NAMALWA (cell line): ENCODE measurements around the gene GPC1.

ENCODE experiments used
- DNase-seq: peaks from one replicate; pipeline ENCODE4 v3.0.0-alpha.2; 2015; ENCODE audit warnings: low spot score

Gene GPC1

DNA sequence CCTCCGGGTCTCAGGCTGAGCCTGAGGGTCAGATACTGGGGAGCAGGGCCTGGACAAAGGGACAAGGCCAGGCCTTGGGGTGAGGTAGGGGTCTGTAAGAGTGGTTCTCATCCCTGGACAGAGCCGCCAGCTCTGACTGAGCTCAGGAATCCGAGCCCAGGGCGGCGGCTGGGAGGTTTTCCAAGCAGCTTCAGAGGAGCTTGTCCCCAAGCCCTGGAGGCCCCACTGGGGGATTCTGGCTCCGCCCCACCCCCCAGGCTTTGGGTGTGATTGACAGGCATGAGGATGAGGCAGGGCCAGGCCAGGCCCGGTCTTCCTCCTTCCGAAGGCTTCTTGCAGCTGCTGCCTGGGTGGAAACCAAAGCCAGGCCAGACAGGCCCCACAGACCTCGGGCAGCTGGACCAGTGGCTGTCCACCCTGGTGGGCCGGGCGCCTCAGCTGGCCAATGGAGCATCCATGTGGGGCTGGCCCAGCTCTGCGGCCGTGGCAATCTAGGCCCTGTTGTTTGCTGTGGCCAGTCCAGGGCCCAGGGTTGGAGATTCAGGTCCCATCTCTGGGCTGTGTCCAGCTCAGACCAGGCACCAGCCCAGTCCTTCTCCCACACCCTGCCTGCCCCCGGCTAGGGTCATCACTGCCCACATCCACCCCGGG, 23.1 kb upstream of the GPC1 start:
- DNase-seq = no peak

DNA sequence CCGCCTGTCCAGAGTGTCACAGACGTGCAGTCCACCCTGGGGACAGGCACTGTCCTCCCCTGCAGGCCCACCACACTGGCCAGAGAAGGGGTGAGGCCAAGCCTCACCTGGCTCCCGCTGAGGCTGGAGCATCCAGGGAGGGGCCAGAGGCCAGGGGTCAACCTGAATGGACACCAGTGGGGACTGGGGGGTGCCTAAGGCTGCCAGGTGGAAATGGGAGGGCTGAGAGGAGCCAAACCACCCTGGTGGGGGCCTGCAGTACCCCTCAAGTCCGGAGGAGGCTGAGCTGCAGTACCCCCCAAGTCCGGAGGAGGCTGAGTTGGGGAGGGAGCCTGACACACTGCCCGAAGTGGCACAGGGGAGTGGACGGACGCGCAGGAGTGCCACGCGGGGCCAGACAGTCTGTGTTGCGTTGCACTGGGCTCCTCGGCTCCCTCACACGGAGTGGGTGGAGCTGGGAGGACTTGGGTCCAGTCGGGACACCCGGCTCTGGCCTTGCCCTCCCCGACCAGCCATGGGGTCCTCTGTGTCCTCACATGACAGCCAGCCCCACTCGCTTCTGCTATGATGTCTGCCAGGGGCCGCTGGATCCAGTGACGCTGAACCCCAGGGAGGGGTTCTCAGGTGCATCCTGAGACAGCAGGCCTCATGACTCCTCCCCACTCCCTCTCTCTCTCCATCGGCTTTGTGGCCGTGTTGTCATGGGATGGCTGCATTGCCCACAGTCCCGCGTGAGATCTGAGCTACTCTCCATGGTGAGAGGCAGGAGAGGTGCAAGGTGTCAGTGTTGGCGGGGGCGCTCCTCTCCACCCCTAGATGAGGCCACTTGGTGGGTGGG, 22.3 kb upstream of the GPC1 start:
- no peak for DNase-seq

DNA sequence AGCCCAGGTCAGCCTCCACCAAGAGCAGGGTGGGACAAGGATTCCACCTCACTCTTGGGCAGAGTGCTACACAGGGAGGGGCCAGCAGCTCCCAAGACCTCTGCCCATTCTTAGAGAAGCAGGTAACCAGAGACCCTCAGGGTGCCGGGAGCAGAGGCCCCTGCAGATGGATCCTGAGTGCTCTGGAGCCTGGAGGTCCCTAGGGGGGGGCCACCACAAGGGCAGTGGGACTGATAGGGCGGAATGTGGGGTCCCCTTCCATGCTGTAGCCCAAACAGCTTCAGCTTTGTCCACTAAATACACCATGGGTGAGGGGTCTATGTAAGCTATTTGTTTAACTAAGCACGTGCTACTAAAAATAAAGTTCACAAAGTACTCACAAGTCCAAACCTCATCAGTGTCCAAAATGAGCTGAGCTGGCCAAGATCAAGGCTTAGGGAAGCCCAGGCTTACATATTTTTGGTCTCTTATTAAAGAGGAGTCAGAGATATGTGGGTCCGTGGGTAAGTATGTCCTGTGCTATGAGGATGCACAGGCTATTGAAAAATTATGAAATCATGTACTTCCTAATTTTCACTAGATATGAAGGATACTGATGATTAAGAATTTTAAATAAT, 21.5 kb upstream of the GPC1 start:
- no peak for DNase-seq

DNA sequence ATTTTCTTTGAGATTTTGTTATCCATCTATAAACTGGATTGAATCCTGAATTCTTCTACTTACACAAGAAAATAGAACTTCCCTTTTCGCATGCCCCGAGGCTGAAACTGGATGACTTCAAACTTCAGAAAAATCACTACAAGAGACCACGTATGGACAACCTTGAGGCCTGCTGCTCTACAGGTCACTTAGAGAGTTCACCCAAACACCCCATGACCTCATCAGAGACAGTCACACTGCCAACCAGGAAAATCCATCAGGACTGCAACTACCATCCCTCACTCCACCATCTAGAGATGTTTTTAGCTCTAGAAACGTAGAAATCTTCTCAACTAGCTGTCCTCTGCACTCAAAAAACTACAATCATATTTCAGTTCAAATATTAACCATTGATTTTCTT, 18.6 kb upstream of the GPC1 start:
- DNase-seq = no peak

DNA sequence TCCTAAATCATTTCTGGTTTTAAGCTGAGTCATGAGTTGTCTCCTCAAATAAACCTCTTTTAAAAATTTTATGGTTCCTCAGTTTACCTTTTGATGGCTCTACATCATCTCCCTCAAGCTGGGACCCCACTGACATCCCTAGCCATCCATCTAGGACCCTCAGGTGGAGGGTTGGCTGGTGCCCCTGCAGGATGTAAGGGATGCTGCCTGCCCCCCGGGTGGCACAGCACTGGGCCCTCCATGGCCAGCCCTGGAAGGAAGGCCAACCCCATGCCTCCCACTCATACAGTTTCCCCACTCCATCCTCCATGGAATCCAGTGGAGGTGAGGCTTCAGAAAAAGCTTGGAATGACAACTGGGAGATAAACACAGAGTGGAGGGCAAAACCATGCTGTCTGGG, 17.2 kb upstream of the GPC1 start:
- no peak for DNase-seq

DNA sequence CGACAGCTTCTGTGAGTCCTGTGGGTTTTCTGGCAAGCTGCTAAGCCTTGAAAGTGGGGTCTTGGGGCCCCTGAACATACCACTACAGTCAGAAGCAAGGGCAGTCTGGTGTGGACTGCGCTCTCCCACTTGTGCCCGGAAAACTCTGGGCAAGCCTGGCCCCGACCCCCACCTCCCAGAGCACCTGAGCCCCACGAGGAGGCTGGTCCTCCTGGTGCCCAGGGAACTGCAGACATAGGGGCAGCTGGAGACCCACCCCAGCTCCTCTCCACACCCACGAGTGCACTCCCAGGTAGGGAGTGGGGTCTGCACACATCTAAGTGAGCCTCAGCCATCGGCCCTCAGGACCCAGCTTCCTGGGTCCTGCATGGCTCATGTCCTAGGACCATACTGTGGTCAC, 16.2 kb upstream of the GPC1 start:
- no peak for DNase-seq

DNA sequence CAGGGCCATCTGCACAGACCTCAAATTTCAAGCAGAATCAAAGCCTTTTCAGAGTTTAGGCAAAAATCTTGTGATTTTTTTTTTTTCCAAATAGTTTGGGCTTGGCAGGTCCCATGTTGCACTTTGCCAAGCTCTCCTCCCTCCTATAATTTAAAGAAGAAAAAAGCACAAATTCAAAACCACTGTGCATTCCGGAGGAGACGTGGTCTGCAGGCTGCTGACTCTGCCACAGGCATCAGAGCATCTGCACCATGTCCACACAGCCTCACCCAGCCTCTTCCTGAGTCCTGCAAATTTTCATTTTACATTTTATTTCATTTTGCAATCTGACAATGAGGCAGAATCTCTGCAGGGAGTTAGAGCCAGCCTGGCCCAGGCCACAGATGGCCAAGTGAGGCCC, 15.7 kb upstream of the GPC1 start:
- no peak for DNase-seq

DNA sequence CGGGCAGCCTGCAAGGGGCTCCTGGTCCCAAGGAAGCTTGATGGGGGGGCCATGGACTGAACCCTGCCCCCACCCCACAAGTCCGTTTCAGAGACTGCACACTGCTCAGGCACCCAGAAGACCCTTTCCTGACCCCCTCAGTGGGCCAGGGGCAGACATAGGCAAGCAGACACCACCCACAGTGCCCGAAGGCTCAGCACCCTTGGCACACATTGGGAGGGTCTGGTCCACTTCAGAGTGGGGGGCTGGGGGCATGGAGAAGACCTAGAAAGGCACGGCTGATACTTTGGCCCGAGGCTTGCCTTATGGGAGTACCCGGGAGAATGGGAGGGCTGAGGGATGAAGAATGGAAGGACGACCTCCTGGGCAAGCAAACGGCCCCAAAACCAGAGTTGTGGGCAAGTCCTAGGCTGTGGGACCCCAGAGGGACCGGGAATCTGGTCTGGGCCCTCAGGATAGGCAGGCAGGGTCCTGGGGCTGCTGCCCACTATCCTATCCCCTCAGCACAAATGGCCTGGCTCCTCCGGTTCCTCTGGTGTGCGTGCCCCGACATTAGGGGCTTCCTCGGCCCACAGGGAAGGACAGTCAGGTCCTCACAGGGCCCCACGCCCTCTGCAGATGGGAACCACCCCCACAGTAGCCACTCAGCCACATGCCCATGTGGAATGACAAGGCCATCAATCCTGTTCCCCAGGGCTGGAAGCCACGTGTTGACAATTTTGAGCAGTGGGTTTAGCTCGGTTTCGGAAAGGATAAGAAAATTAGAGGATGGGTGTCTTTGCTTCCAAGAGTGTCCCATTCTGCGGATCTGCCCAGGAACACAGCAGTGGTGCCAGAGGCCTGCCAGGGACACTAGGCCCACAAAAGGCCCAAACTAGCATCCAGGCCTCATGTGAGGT, 15.0 kb upstream of the GPC1 start:
- DNase-seq = no peak

DNA sequence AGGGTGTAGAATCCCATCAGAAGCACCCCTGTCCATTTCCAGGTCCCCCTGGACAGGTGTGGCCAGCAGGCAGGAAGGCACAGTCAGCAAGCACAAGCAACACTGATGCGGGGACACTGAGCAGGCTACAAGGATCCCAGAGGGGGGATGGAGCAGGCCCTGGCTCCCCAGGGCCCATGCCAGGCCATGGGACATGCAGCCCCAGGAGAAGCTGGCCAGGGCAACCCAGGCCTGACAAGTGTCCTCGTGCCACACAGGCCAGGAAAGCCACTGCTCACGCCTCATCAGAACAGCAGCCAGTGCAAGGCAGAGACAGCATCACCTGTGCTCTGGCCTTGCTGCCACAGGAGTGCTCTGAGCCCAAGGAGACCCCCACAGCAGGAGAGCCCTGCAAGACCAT, 14.1 kb upstream of the GPC1 start:
- DNase-seq = no peak

DNA sequence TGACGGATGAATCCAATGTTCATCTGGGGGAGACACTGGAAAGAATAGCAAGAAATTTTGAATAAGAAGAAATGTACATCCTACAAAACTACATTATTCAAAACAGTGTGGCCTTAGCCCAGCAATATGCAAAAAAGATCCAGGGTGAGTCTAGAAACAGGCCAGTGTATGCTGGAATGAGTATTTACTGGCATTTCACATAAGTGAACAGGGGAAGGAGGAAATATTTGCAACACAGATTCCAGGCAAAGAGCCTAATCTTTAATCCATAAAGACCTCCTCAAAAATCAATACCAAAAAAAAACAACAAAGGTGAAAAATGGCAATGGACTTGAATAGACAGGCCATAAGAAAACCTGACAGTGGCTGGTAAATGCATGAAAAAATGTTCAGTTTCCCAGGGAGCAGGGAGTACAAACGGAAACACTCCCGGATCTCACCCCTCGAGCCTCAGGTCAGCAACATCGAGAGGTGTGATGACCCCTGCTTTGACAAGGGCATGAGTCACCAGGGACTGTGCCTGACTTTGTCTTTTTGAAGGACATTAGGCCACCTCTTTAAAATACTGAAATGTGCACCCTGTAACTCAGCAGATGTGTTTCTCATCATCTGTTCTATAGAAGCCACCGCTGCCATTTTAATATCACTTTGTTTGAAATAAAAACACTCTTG, 12.7 kb upstream of the GPC1 start:
- no peak for DNase-seq

DNA sequence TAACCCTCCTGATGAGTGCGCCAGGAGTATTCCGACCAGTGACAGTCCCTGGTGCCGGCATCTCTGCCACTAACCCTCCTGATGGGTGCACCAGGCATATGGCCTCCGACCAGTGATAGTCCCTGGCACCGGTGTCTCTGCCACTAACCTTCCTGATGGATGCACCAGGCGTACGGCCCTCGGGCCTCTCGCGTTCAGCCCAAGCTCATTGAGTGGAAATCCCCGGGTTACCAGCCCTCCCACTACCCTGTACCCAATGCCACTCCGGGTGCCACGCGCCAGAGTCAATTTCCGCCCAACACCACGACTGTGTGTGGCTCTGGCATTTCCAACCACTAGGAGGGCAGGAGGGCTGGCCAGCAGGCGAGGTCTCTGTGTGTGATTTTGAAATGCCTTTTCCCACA, 11.7 kb upstream of the GPC1 start:
- DNase-seq = no peak

DNA sequence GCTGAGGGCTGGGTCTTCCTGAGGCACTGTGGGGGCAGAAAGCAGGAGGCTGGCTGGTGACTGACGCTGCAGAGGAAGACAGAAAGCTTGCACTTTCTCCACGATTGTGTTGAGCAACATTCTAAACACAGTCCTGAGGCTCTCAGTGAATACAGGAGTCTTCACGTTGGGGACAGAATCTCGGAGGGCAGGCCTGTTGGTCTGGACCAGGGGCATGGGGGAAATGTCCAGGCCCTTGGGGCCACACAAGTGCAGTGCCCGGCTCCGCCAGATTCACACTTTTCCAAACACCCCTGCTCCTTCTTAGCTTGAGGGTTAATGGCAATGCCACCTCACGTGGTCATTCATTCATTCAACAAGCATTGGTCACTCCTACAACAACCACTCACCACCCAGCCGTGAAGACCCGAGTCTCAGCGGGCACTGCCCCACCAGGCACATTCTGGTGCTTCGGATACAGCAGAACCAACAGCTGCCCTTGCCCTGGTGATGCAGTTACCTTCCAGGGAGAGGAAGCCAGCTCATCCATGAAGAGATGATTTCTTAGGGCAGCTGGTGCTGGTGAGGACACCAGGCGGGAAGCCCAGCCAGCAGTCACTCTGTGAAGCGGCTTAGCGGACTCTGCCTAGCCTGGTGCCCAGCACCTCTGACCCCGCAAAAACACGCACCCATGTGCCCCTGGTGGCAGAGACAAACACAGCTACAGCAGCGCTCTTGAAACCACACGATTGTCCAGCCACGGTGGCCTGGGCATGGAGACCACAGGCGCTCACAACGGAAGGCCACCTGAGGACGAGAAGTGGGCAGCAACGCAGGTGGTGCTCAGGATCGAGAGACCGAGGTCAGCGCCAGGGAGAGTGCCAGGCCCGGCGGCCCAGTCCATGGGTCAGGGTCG, 10.9 kb upstream of the GPC1 start:
- no peak for DNase-seq

DNA sequence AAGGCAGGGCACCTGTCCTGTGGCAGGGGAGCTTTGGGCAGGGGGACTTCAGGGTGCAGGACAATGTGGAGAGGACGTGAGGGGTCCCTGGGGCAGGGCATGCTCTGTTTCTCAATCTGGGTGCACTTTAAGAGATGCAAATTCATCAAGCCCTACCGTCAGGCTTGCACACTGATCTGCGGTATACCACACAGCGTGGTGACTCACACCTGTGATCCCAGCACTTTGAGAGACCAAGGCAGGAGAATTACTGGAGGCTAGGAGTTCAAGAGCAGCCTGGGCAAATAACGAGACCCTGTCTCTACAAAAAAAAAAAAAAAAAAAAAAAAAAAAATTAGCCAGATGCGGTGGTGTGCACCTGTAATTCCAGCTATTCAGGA, 10.2 kb upstream of the GPC1 start:
- no peak for DNase-seq

DNA sequence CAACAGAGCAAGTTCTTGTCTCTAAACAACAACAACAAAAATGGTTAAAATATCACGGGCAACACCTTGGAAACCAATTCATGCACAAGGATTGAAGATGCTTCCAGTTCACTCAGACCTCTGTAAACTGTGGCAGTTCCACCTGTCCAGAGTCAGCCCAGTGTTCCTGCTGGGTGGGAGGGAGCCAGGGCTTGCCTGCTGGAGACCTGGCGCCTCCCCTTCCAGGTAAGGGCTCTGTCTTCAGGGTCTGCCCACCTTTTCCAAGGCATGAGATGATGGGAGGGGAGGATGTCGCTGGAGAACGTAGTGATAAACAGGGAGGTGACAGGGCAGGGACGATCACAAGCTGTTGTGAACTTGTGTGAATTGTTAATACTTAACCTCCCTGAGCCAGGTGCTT, 9.8 kb upstream of the GPC1 start:
- DNase-seq = no peak

DNA sequence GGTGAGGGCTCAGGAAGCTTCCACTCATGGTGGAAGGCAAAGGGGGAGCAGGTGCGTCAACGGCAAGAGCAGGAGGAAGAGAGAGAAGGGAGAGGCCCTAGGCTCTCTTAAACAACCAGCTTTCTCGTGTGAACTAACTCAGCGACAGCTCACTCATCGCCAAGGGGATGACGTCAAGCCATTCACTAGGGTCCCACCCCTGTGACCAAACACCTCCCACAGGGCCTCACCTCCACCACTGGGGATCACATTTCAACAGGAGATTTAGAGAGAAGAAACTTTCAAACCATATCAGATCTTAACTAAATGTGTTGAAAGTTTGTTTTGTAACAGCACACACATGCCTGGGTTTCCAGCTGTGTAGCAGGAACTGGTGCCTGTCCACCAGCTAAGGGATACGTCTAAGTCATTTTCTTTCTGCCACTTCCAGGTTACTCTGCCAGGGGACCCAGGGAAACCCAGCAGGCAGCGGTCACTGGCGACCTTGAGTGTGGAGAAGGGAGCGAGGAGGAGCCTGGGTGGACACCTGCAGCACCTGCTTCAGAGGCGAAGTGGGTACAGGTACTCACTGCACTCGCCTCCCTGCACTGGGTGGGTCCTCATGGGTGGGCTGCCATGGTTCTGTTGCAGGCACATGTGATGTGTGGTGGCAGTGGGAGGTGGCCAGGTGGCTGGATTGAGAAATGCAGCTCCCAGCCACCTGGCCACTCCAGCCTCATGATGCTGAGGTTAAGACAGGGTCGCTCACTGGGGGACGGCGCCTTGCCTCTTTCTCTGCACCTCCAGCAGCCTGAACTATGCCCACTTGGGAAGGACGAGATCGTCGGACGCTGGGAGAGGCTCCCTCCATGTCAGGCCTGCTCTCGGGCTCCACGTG, 8.4 kb upstream of the GPC1 start:
- DNase-seq = no peak

DNA sequence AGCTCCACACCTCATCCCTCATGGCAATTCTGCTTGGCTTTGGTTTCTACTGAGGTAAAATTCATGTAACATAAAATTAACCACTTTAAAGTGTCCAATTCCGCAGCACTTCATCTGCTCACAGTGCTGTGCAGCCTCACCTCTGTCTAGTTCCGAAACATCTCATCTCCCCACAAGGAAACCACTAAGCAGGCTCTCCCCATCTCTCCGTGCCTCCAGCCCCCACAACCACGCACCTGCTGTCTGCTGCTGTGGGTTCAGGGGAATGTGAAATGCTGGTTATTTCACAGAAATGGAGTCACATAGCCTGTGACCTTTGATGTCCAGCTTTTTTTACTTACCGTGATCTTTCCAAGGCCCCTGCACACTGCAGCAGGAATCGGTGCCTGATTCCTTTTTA, 7.7 kb upstream of the GPC1 start:
- DNase-seq = no peak

DNA sequence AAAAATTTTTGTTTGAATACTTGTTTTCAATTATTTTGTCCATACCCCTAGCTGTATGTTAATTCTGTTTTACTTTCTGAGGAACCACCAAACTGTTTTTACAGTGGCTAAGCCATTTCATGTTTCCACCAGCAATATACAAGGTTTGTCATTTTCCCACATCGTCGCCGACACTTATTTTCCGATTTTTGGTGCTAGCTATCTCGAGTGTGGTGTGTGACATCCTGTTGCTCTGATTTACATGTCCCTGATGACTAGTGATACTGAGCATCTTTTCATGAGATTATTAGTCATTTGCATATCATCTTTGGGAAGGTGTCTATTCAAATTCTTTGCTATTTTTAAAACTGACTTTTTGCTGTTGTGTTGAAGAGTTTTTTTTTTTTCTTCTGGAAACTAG, 7.2 kb upstream of the GPC1 start:
- no peak for DNase-seq

DNA sequence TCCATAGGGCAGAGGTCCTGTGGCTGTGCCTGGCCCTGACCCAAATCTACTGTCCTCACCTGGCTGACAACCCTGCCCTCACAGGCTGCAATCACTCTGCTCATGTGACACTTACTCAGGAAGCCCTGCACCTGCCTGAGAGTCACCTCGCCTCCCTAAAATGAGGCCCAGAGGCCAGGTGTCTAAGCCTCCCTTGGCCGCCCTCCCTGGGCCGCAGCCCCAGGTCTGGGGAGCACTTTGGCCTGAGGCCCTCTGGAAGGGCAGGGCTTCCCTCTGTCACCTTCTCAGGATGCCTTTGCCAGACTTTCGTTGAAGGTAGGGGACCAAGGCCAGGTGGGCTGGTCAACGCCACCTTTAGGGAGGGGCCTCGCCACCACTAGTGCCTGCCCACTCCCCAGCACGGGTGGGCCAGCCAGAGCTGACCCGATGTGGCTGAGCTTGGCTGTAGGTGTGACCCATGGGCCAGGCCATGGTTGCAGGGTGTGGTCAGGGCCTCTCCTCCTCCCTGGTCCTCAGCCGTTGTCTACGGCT, 6.1 kb upstream of the GPC1 start:
- no peak for DNase-seq

DNA sequence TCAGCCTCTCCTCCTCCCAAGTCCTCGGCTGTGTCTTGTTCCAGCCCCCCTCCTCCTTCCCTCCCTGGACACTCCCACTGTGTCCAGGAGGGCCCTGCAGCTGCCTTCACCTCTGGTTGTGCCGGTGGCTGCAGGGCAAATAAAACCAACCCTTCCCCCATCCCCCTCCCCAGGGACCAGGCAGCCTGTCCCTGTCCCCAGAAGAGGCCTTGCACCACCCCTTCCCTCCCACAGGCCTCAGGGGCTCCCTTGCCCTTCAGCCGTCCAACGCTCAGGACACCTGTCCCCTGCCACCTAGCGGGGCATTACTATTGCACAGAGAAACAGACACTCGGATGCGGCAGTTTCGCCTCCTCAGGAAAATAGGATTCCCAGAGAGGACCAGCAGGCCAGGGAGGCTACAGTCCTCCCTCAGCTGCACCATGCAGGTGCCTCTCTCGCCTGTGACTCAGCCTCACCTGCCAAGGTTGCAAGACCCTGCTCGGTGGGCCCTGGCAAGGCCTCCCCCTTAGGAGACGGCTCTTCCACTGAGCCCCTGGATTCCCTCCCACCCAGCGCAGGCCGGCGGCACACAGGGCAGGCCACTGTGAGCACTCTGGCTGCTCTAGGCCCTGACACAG, 5.5 kb upstream of the GPC1 start:
- no peak for DNase-seq
